Astrocyte of the cerebellum (primary cell): Measurements from ENCODE around the gene HOXA2.

Experiments used
- DNase-seq: peaks from one replicate; pipeline ENCODE4 v3.0.0-alpha.2; 2011; ENCODE audit warnings: low read depth
- H3K4me3 ChIP-seq: 2 replicates; pipeline ENCODE4 v1.5.1; 2011; ENCODE audit warnings: mild to moderate bottlenecking, low read depth, low read length, moderate library complexity
- in situ Hi-C: cut with HindIII; loops from 2 replicates; pipeline ENCODE4 v1.10.0; 2017; ENCODE audit warnings: low sequenced_read_pairs
- TF ChIP-seq, protein P1 (sequence below): IDR thresholded peaks from 2 replicates; pipeline ENCODE4 v1.5.1; 2012; ENCODE audit warnings: low read length, low read depth, moderate library complexity, mild to moderate bottlenecking; ENCODE audit errors: missing control alignments

Gene HOXA2

DNA sequence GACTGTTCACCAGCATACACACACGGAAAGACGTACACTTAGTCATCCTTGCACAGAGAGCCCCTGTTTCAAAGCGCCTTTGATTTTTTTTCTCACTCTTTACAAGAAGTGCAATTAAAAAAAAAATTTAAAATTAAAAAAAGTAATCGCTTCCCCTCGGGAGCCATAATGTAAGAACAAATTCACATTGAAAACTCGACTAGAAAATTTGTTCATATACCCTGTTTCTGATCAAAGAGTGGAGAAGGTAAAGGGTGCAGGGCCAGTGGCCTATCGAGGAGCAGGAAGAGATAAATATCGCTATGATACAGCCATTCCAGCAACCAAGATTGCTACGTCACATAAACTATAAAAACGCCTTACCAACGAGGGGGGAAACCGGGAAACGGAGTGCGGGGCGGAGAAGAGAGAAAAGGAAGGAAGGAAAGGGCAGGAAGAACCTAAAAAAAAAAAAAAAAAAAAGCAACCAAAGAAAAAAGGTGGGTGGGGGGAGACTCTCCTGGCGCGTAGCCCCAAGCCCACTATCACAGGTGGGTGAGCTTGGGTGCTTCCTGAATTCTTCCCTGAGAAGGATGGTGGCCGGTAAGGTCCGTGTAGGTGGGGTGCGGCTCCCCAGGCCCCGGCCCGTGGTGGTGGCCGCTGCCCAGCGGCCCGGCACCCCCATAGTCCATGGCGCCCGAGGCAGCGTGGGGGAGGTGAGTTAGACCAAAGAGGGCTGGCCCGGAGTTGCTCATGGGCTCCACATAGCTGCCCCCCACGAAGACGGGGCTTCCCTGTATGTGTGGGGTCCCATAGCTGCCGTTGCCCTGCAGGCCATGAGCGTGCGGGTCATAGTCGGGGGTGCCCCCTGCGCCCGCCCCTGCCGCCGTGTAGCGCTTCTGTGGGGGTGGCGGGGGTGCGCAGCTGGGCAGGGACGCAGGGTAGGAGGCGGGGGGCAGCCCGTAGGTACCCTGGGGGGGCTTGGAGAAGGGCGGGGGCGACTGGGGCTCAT, 5.2 kb upstream of the HOXA2 start:
- in situ Hi-C loops: no loop called here
- no peak for DNase-seq
- H3K4me3 ChIP-seq: peak overlapping the region; percentile 32
- TF ChIP-seq, protein P1, sequence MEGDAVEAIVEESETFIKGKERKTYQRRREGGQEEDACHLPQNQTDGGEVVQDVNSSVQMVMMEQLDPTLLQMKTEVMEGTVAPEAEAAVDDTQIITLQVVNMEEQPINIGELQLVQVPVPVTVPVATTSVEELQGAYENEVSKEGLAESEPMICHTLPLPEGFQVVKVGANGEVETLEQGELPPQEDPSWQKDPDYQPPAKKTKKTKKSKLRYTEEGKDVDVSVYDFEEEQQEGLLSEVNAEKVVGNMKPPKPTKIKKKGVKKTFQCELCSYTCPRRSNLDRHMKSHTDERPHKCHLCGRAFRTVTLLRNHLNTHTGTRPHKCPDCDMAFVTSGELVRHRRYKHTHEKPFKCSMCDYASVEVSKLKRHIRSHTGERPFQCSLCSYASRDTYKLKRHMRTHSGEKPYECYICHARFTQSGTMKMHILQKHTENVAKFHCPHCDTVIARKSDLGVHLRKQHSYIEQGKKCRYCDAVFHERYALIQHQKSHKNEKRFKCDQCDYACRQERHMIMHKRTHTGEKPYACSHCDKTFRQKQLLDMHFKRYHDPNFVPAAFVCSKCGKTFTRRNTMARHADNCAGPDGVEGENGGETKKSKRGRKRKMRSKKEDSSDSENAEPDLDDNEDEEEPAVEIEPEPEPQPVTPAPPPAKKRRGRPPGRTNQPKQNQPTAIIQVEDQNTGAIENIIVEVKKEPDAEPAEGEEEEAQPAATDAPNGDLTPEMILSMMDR: no peak

DNA sequence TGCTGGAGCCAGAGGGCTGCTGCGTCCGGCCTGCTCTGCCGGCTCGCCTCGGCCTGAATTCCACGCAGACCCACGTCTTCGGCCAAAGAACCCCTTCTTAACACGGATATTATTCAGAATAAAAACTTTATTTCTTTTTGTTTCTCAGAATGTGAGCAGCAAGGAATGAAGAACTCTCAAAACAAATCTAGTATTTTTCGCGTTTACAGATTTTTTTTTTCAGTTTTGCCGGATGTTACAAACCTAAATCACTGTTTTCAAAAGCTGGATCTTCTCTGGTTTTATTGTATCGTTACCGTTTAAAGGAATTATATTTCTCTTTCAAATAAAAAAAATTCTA, 4.4 kb upstream of the HOXA2 start:
- peak overlapping the region; percentile 32 for H3K4me3 ChIP-seq
- TF ChIP-seq, protein P1: no peak
- DNase-seq: no peak
- in situ Hi-C loops: no loop called here

DNA sequence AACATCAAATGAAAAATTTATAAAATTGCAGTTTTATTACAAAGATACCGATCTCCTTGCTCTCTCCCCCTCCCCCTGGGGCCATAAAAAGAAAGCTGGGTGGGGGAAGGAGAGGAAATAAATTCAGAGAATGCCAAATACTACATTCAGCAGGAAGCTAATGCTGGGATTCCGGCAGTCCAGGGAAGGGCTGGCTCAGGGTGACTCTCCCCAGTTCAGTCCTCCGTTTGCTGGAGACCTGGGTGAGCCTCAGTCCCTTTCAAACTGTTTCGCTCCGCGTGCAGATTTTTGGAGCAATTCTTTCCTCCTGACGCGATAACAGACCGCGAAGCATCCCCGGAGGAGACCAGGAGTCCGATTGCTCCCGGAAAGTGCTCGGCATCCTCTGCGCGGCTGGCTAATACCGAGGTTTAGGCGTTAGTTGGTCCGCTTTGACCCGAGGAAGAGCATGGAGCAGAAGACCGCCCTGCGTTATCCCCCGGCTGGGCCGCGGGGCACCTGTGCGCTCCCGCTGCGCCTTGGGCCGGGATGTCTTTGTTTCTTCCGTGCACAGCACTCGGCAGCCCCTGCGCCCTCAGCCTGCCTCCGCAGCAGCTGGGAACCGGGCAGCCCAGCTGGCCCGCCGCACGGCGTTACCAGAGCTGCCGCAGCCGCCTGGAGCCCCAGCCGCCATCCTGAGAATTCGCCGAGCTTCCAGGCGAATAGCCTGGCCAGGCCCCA, 3.9 kb upstream of the HOXA2 start:
- DNase-seq: no peak
- in situ Hi-C loops: no loop called here
- H3K4me3 ChIP-seq: peak overlapping the region; percentile 32
- TF ChIP-seq, protein P1: no peak

DNA sequence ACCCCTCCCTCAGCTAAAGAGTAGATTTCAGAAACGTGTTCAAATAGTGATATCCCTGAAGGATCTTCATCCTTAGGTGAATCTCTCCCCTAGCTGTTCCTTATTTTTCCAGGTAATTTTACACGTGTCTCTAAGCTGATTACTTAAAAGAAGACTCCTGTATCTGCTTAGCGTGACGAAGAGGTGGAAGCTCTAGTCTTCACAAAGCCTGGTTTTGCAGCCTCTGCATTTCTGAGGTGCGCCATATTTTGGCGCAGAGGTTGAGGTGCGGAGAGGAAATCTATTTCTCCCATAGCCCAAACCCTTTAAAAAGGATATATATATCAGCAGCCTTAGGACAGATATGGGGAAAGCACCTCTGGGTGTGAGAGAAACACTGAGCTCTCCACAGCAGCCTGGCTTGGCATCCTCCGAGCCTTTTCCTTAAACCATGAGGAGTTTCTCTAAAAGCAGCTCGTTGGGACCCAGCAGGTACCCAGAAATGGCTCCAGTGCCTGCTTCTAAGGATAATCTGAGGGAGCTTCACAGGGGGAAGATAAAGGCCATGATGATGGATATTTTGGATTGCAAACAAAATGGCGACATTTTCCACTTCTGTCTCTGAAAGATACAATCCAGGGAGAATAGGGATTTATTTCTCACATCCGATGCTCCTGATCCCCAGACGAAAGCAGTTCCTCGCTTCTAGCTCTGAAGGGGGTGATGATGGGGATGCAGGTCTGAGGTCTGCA, 3.0 kb upstream of the HOXA2 start:
- in situ Hi-C loops: no loop called here
- TF ChIP-seq, protein P1: no peak
- H3K4me3 ChIP-seq: peak overlapping the region; percentile 32
- DNase-seq: no peak

DNA sequence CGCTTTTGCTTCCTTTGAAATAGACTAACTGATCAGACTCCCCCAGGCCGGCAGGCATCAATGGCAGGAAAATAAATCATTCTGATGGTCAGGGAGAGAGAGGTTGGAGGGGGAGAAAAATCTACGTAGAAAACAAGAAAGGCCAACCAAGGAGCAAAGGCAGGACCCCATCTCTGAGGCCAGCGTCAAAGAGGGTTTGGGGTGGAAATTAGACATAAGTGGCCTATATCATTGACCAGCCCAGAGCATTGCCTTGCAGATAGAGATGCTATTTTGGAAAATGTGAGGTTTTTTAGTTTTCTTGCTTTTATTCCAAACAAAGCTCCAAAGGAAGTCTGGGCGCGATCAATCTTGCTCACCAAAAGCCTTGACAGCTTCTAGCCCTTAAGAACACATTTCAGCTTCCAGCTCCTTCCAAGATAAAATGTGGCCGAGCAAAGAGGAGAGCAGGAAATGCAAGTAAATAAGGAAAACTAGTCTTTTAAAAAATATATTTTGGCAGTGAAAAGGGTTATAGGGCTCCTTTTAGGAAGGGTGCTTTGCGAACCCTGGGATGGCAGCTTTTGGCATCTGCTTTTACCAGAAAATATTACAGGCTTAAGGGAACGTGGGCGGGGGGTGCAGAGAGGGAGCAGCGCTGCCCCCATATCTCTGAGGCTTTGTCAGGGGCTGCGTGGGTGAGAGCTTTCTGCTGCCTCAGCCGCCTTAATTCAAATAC, 2.0 kb upstream of the HOXA2 start:
- peak overlapping the region; percentile 91 for H3K4me3 ChIP-seq
- no peak for DNase-seq
- in situ Hi-C loops: no loop called here

More for the DNA sequence above, 2.0 kb upstream of the HOXA2 start:
- TF ChIP-seq, protein P1: no peak
